Stimulated activated CD8-positive, alpha-beta memory T cell treated with anti-CD3 and anti-CD28 coated beads, Interleukin-2, amount 100 ng/mL, for 1 hour (primary cell): ENCODE data around the gene THBS1.

ENCODE experiments used
- DNase-seq, 2 donors: peaks; one replicate each; pipeline ENCODE4 v3.0.0-alpha.2; 2020; ENCODE audit warnings: low read depth in 2 of 2

The THBS1 gene

GRCh38 chr15:39580485-39581241 lies at the start of gene THBS1:
THBS1 (plus strand) TSS chr15:39581079; CDS start chr15:39581858, 779 bp downstream.
- DNase-seq, result peak in 1 of 2 donors; percentile 6

GRCh38 chr15:39534996-39535395 lies 45.9 kb upstream of the THBS1 start:
- no peak for DNase-seq

- DNase-seq, result no peak
Observed at GRCh38 chr15:39535466-39535865, 45.4 kb upstream of the THBS1 start.

- no peak for DNase-seq
Observed at GRCh38 chr15:39538936-39539335, 41.9 kb upstream of the THBS1 start.

GRCh38 chr15:39539466-39539865 lies 41.4 kb upstream of the THBS1 start:
- no peak for DNase-seq

- DNase-seq, result no peak
Observed at GRCh38 chr15:39539973-39540558, 40.8 kb upstream of the THBS1 start.

GRCh38 chr15:39542385-39543065 lies 38.4 kb upstream of the THBS1 start:
- no peak for DNase-seq

- no peak for DNase-seq
Observed at GRCh38 chr15:39543651-39544050, 37.2 kb upstream of the THBS1 start.

- DNase-seq, result no peak
Observed at GRCh38 chr15:39546842-39547241, 34.0 kb upstream of the THBS1 start.

- DNase-seq, result no peak
Observed at GRCh38 chr15:39548561-39548960, 32.3 kb upstream of the THBS1 start.

GRCh38 chr15:39549912-39550311 lies 31.0 kb upstream of the THBS1 start:
- no peak for DNase-seq

- no peak for DNase-seq
Observed at GRCh38 chr15:39551476-39551875, 29.4 kb upstream of the THBS1 start.

- DNase-seq, result no peak
Observed at GRCh38 chr15:39552556-39552955, 28.3 kb upstream of the THBS1 start.

GRCh38 chr15:39553947-39554693 lies 26.8 kb upstream of the THBS1 start:
- DNase-seq, result no peak

GRCh38 chr15:39554746-39555387 lies 26.0 kb upstream of the THBS1 start:
- DNase-seq, result no peak

GRCh38 chr15:39555885-39556284 lies 25.0 kb upstream of the THBS1 start:
- DNase-seq, result no peak

- no peak for DNase-seq
Observed at GRCh38 chr15:39556461-39556860, 24.4 kb upstream of the THBS1 start.

- DNase-seq, result no peak
Observed at GRCh38 chr15:39558421-39558820, 22.5 kb upstream of the THBS1 start.

GRCh38 chr15:39564972-39565665 lies 15.8 kb upstream of the THBS1 start:
- no peak for DNase-seq

GRCh38 chr15:39565851-39566250 lies 15.0 kb upstream of the THBS1 start:
- DNase-seq, result no peak

- no peak for DNase-seq
Observed at GRCh38 chr15:39573287-39573686, 7.6 kb upstream of the THBS1 start.
